Pons (tissue), 1 donor: ENCODE data around the gene TMIGD2.
"Not testable (repeated sequence)": the region's sequence is repeated elsewhere in the genome, so short reads cannot be mapped to it uniquely, and the experiment has no call there.

Experiments
- DNase-seq: peaks from one replicate; pipeline ENCODE4 v3.0.0-alpha.2; 2016; ENCODE audit warnings: low spot score

The TMIGD2 gene

GRCh38 chr19:4297901-4298809, 4.0 kb downstream of the TMIGD2 start:
- no peak for DNase-seq

DNA sequence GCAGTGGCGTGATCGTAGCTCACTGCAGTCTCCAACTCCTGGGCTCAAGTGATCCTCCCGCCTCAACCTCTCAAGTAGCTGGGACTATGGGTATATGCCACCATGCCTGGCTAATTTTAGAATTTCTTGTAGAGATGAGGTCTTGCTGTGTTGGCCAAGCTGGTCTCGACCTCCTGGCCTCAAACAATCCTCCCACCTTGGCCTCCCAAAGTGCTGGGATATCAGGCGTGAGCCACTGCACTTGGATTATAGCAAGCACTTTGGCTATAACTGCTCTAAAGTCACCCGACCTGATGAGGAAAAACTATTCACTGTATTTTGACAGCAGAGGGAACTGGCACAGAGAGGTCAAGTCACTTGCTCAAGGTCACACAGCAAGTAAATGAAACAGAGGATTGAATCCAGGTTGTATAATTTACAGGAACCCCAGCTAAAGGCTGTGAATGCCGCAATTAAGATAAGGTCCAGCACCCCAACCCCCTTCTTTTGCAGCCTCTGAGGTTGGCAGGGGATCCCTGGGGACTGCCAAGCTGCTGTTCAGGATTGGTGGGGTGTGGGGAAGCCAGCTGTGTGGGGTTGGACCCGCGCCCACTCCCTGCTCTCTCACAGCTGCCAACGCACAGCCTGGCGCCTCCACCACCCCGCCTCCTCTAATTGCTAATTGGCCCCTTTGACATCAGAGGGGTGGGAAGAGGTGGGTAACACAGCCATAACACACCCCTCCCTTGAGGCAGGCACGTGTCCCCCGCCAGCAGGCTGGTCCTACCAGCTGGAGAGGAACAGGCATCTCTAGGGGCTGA, 6.0 kb downstream of the TMIGD2 start:
- DNase-seq = peak; percentile 25

- DNase-seq = no peak
Observed at GRCh38 chr19:4294389-4294788, 7.8 kb downstream of the TMIGD2 start.

GRCh38 chr19:4292515-4292914, 9.7 kb downstream of the TMIGD2 start:
- DNase-seq = no peak

DNA sequence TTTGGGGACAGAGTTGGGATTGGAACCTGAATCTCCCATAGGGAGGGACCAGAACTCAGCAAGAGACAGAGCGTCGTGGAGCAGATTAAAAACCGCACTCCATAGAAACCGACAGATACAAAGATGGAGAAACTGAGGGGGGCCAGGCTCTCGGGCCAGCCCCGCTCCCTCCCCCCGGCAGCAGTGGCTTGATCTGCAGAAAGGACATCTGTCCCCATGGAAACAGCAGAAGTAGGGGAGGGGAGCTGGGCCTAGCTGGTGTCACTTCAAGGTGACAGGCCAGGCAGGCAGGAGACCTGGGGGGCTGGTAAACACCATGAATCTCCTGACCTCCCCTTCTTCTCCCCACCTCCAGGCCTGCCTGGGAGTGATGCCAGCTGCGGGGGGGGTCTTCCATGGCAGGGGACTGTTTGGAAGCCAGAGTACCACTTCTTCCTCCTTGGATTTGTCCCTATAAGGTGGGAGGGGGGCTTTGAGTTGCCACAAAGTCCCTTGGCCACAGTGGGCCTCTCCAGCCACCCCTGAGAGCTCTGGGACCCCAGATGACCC, 10.9 kb downstream of the TMIGD2 start:
- no peak for DNase-seq

DNA sequence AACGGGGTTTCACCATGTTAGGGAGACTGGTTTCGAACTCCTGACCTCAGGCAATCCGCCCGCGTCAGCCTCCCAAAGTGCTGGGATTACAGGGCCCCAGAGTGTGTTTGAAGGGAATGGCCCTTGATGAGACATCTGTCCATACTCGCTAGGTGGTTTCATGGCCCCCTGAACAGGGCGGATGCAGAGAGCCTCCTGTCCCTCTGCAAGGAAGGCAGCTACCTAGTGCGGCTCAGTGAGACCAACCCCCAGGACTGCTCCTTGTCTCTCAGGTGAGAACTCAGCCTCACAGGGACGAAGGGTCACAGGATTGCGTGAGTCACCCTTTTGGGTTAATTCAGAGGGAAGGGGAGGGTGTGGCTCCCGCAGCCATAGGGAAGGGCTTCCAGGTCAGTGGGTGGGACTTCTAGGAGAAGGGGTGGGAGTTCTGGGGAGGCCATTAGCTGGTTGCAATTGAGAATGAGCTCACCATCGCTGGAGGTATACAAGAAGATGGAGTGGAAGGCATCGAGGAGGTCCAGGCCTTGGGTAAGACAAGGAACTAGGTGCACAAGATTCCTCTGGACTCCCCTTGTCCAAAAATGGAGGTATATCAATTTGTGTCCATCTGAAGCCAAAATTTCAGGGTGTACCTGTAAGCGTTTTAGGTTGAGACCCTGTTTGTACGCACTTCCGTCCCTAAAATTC, 14.0 kb downstream of the TMIGD2 start:
- DNase-seq = no peak

- not testable (repeated sequence) for DNase-seq
Observed at GRCh38 chr19:4286141-4286540, 16.0 kb downstream of the TMIGD2 start.

DNA sequence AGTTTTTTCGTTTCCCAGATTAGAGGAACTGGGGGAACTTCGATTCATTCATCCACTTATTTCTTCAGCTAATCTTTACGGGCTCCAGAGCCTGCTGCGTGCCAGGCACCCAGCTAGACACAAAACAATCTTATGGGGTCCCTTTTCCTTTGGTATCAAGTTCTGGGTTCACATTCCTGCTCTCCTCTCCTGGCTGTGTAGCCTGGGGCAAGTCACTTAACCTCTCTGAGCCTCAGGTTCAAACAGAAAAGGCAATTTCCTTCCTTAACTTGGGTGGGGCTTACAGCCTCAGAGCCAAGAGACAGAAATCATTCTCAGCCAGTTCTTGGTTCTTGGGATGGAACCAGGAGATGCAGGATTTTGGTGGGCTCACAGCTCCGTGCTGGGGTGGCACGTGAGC, 17.2 kb downstream of the TMIGD2 start:
- no peak for DNase-seq

- DNase-seq = no peak
Observed at GRCh38 chr19:4284176-4284958, 17.8 kb downstream of the TMIGD2 start.

- no peak for DNase-seq
Observed at GRCh38 chr19:4279530-4280422, 22.4 kb downstream of the TMIGD2 start.

- DNase-seq = no peak
Observed at GRCh38 chr19:4279267-4279529, 23.0 kb downstream of the TMIGD2 start.

GRCh38 chr19:4278419-4279266, 23.5 kb downstream of the TMIGD2 start, which contains the start of gene SHD:
TSS of gene SHD (plus strand) at chr19:4279266. CDS start at chr19:4280064, 798 bp downstream.
- DNase-seq = no peak

GRCh38 chr19:4278010-4278409, 24.2 kb downstream of the TMIGD2 start:
- no peak for DNase-seq

DNA sequence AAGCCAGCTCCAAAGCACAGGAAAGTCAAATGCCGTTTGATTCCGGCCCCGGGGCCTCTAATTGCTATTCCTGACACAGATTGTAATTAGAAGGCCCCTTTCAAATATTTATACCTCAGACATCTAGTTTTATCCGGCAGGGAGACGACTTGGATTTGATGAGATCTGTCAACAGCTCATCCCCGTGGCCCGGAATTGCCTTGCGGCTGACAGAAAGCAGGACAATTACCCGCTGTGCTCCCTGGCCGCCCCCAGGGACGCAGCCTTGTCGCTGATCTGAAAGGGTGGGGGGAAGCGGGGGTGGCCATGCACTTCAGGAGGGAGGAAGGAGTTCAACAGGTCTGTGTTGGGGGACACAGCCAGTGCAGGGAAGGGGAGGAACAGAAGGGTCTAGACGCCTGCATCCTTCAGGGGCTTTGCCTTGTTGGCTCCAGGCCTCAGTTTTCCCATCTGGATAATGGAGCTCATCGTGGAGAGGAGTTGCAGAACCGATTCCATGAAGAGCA, 24.9 kb downstream of the TMIGD2 start:
- DNase-seq = no peak

DNA sequence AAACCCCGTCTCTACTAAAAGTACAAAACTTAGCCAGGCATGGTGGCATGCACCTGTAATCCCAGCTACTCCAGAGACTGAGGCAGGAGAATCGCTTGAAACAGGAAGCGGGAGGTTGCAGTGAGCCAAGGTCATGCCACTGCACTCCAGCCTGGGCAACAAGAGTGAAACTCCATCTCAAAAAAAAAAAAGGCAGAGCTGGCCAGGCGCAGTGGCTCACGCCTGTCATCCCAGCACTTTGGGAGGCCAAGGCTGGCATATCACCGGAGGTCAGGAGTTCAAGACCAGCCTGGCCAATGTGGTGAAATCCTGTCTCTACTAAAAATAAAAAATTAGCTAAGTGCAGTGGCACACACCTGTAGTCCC, 27.9 kb downstream of the TMIGD2 start:
- DNase-seq = not testable (repeated sequence)

DNA sequence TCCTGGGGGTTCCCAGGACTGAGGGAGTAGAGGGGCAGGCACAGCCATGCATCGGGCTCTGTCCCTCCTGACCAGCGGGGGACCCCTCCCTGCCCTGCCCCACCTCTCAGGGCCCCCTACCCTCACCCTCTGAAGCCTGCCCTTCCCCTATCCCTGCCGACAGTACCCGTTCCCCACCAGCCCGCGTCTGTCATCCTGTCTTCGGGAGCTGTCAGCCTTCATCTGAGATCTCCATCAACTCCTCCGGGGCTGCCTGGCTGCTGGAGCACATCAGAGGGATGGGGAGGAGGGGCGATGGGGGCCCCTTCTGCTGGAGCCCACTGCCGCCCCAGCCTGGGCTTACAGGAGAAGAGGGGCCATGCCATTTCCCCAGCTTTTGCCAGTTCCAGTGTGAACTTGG, 29.3 kb downstream of the TMIGD2 start:
- DNase-seq = no peak

DNA sequence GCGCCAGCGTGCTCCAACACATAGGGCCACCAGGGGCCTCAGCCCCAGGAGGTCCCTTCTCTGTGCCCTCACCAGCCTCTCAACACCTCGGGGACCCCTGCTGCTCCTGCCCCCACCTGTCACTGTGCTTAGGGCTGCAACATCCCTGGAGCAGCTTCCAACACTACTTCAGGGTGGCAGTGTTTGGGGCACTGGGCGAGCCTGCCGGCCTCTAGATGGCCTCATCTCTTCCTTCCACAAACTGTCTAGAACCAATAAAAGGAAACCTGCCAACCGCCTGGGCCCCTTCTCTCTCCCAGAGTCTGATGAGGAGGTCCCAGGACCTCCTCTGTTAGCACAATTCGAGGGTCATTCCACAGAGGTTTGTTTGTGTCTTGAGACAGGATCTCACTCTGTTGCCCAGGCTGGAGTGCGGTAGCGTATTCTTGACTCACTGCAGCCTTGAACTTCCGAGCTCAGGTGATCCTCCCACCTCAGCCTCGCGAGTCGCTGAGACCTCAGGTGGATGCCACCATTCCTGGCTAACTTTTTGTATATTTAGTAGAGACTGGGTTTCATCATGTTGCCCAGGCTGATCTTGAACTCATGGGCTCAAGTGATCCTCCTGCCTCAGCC, 33.3 kb downstream of the TMIGD2 start:
- no peak for DNase-seq

DNA sequence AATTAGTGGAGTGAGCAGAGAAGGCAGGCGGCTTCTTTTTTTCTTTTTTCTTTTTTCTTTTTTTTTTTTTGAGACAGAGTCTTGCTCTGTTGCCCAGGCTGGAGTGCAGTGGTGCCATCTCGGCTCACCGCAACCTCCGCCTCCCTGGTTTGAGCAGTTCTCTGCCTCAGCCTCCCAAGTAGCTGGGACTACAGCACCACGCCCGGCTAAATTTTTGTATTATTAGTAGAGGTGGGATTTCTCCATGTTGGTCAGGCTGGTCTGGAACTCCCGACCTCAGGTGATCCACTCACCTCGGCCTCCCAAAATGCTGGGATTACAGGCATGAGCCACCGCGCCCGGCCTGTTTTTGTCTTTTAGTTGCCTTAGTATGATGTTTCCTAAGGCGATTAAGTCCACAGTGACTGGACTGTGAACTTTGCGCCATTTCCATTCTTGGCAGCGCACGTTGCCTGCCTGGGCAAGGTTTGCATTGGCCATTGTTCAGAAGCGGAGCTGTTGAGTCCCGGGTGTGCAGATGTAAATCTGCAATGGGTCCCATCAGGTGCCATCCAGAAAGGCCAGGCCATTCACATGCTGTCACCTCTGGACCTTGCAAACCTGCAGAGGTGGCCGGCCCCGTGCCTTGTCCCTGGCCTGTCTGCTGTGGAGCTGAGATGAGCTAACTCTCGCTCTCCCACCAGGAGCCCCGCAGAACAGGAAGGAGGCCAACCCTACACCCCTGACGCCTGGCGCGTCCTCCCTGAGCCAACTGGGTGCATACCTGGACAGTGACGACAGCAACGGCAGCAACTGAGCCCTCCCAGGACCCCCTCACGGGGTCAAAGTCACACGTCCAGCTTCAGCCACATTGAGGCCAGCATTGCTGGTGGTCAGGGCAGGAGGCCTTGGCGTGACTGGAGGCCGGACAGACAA, 34.0 kb downstream of the TMIGD2 start:
- DNase-seq = no peak
